Stimulated activated CD4-positive, alpha-beta T cell treated with anti-CD3 and anti-CD28 coated beads, Interleukin-1b, Interleukin-23, amount 100 ng/mL, for 24 hours (primary cell): ENCODE results near the gene KDM4B.
A peak's percentile ranks its signal among the peaks of the same experiment; 100 is the strongest.

Experiments used
- DNase-seq, 4 experiments: peaks; one replicate each; pipeline ENCODE4 v3.0.0-alpha.2; 2020; ENCODE audit warnings: low read depth in 4 of 4, low spot score in 1 of 4

KDM4B gene

GRCh38 chr19:5132206-5132560 is 163.3 kb downstream of the KDM4B start:
- no peak for DNase-seq

GRCh38 chr19:5132698-5133651 is 164.1 kb downstream of the KDM4B start:
- no peak for DNase-seq

- DNase-seq, result no peak
Observed at GRCh38 chr19:5133986-5134595, 165.2 kb downstream of the KDM4B start.

- DNase-seq, result no peak
Observed at GRCh38 chr19:5134691-5135090, 165.8 kb downstream of the KDM4B start.

- DNase-seq, result no peak
Observed at GRCh38 chr19:5136073-5136855, 167.4 kb downstream of the KDM4B start.

- DNase-seq, result no peak
Observed at GRCh38 chr19:5137114-5137513, 168.2 kb downstream of the KDM4B start.

- no peak for DNase-seq
Observed at GRCh38 chr19:5137571-5138124, 168.7 kb downstream of the KDM4B start.

GRCh38 chr19:5138606-5139582 is 170.0 kb downstream of the KDM4B start:
- peak; percentile 9 to 77 (median 42) for DNase-seq

GRCh38 chr19:5139583-5140325 is 170.8 kb downstream of the KDM4B start:
- DNase-seq, result no peak

GRCh38 chr19:5141129-5141849 is 172.4 kb downstream of the KDM4B start:
- DNase-seq, result no peak

- DNase-seq, result no peak
Observed at GRCh38 chr19:5141850-5142724, 173.2 kb downstream of the KDM4B start.

DNA sequence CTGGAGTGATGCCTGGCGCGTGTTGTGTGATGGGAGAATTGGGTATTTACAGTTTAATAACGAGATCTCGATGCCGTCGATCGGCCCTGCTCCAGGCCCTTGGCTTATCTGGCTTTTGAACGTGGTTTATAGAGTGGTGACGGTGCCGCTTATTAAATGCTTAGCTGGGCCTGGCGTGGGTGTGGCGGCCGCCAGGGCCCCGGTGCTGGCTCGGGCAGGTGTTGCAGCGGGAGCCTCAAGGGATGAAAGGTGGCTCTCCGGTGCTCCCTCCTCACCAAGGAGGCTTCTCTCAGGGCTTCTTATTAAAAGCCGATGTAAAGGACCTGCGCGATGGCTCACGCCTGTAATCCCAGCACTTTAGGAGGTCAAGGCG is 173.8 kb downstream of the KDM4B start:
- no peak for DNase-seq

GRCh38 chr19:5143471-5144411 is 174.8 kb downstream of the KDM4B start:
- no peak for DNase-seq

DNA sequence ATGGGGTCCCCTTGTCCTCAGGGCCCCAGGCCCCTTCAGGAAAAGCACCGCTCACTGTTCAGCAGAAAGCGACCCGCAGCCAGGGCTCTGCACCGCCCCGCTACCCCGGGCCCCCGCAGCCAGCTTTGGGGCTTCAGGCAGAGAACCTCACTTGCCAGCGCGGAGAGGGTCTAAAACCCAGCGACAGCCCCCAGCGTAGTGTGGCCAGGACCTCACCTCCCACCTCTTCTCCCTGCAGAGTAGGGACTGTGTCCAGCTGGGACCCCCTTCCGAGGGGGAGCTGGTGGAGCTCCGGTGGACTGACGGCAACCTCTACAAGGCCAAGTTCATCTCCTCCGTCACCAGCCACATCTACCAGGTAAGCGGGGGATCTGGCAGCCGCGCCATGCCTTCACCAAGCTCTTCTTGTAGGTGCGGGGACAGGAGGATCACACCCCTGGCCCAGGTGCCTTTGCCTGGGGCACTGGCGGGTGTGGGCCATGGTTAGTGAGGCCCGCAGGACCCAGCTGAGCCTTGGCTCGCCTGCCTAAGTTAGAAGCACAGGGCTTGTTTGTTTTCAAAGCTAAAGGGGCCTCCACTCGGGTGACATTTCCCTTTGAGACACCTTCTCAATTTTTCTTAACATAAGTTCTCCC is 175.7 kb downstream of the KDM4B start:
- no peak for DNase-seq

GRCh38 chr19:5145521-5146511 is 176.9 kb downstream of the KDM4B start:
- no peak for DNase-seq
